Middle frontal gyrus (tissue), 1 donor: ENCODE results near the gene SPTB.

ENCODE experiments used
- DNase-seq: peaks from one replicate; pipeline ENCODE4 v3.0.0-alpha.2; 2015; ENCODE audit warnings: low spot score; ENCODE audit errors: extremely low spot score

The SPTB gene

DNA sequence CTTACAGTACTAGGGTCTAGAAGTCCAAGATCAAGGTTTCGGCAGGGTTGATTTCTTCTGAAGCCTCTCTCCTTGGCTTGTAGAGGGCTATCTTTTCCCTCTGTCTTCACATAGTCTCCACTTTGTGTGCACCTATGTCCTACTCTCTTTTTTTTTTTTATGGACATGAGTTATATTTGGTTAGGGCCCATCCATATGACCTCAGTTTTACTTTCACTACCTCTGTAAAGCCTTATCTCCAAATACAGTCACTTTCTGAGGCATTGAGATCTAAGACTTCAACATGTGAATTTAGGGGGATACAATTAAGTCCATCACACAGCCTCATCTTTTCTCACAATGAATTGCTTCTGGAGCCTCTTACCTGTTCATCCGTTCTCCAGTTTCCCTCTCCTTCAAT is 5.9 kb upstream of the SPTB start:
- no peak for DNase-seq

DNA sequence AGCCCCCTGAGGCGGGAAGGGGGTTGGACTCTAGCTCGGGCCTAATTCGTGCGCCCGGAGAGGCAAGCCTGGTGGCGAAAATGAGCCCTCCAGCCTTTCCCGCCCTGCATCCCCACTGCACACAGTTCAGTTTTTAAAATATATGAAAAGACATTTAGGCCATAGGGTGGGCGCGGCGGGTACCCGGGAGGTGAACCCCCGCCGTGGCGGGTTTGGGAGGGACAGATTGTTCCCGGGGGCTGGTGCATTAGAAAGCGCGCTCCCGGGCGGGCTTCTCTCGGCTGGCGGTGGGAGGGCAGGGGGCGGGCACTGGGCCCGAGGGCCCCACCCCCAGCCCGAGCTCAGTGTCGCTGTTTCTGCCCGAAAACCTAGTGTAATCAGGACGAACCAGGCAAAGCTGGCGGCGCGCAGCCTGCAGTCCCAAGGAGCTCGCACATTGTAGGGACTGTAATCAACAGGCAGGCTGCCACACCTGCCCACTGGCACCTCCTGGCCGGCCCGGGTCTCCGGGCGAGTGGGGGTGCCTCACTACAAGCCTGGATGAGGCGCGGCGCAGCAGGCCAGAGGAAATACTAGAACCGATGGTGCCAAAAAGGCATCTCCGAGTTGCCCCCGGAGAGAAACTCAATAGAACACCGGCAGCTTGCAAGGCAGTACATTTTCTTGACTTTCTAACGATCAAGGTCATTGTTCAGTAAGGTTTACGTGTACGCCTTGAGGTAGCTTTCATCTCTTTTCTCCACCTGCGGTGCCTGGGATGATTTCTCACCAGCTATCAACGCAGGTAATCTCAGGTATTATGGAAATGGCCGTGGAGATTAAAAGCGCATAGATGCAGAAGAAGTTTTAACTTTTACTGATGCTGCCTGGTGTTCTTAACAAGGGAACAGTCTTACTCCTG is 764 bp upstream of the SPTB start:
- DNase-seq, result peak; percentile 43

GRCh38 chr14:64878837-64879634 is 671 bp downstream of the SPTB start:
- no peak for DNase-seq

DNA sequence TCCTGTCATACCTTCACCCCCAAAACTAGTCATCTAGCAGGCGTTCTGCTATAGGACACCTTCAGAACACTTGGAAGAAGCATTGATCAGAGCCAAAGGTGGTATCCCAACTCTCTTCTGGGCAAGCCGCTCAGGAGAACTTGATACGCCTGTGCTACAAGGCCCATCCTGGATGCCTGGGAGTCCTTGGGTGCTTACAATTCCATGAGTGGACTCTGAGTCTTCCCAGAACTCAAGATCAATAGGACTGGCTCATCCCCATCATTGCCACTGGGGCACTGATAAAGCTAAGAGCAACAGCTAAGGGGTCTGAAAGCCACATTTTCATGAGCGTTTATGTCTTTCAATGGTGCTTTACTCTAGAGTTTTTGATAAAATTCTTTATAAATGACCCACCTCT is 1.9 kb downstream of the SPTB start:
- DNase-seq, result no peak

DNA sequence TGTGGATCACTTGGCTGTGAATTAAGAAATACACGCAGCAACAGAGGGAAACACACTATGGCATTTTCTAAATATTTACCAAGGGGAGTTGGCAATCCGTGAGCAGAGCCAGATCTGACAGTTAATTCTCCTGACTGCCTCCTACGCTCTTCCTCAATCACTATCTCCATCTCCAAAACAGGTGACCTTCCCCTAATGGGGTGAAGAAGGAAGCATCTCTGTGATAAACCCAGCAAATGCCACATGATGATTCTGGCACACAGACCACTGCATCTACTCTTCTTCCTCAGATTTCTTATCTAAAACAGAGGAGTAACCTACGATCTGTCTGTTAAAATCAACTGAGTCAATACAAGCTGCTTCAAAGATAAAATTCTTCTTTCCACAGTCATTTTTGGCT is 4.4 kb downstream of the SPTB start:
- DNase-seq, result no peak

DNA sequence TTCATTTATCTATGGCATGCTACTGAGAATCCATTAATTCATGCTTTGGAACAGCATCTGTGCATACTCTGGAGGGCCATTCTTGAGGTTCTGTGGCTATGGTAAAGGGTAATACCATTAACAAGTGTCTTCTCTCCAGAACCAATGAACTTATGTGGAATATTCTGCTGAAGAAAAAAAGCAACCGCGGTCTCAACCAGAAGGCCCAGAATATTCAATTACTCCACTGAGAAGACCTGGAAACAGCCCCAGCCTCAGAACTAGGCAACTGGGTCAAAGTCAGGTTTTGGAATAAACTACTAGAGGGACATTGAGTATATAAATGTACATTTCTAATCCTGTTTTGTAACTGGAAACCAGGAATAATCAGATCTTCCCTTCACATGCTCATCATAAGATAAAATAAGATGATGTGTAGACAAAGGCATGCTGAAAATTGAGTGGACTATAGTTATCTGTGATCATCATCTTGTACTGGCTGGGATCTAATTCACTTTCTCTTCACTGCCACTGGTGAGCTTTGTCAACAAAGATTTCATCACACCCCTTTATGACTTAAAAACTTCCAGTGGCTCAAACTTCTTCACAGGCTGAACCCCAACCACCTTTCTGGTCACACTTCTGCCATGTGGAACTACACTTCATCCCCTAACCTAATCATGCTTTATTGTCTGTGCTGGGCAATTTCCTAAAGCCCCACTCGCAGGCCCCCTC is 6.0 kb downstream of the SPTB start:
- DNase-seq, result no peak

DNA sequence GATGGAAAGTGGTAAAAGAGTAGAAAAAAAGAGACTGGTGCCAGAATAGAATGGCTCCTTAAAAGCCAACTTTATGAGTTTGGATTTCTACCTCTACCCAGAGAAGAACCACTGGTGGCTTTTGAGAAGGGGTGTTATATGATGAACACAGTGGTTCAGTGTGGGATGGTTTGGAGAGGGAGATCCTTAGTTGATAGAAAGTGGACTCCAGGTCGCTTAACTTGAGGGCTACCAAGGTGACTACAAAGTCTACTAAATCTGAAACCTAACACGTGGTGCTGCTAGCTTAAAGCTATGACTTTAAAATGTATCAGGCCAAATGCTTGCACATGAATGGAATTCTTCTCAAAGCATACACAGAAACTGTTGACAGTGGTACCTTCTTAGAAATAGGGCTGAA is 8.4 kb downstream of the SPTB start:
- no peak for DNase-seq

GRCh38 chr14:64870160-64870559 is 9.5 kb downstream of the SPTB start:
- no peak for DNase-seq

GRCh38 chr14:64868841-64869240 is 10.9 kb downstream of the SPTB start:
- DNase-seq, result no peak

DNA sequence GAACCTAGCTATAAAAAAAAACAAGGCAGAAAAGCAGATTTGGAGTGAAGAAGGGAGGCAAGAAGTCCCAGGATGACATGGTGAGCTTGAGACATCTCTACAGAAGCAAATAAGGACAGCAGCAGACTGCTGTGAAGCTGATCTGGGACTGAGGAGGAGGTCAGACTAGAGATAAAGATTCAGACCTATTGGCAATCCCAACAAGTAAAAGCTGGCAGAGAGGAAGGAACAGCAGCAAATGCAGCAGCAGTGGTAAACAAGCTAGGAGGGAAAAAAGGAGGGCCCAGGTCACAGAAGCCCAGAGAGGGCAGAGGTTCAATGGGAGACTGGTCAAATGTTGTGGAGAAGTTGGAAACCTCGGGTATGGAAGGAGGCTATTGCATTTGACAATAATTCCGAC is 11.3 kb downstream of the SPTB start:
- DNase-seq, result no peak

GRCh38 chr14:64867182-64867581 is 12.5 kb downstream of the SPTB start:
- DNase-seq, result no peak

DNA sequence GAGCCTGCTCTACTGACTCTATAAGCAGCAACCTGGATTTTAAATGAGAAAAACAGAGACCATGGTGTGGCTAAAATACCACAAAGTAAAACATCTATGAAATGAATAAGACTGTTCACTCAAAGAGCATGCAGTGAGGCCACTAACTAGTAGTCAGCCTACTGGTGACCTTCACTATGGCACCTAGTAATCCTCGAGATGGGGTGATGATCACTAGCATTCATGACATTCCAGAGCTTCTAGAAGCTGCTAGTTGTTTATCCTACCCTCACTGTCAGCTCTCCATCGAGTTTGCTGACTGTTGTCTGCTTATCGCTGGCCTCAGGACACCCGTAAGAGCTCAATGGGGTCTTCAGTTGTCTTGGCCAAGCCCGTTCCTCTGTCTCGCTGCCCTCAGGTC is 13.7 kb downstream of the SPTB start:
- no peak for DNase-seq

GRCh38 chr14:64865109-64865508 is 14.6 kb downstream of the SPTB start:
- peak; percentile 15 for DNase-seq

DNA sequence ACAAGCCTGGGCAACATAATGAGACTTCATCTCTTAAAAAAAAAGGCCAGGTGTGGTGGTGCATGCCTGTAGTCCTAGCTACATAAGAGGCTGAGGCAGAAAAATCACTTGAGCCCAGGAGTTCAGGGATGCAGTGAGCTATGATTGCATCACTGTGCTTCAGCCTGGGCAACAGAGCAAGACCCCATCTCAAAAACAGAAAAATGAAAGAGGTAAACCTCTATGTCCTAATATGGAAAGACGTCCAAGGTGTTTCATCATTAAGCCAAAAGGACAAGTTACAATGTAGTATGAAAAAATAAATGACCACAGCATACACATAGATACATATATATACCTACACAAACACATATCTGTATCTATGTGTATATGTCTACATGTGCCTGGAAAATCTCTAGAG is 15.4 kb downstream of the SPTB start:
- no peak for DNase-seq

GRCh38 chr14:64861916-64862315 is 17.8 kb downstream of the SPTB start:
- DNase-seq, result no peak

GRCh38 chr14:64860039-64860438 is 19.7 kb downstream of the SPTB start:
- DNase-seq, result no peak

- DNase-seq, result no peak
Observed at GRCh38 chr14:64857979-64858744, 21.5 kb downstream of the SPTB start.

GRCh38 chr14:64856529-64857445 is 22.9 kb downstream of the SPTB start:
- DNase-seq, result no peak

- no peak for DNase-seq
Observed at GRCh38 chr14:64855721-64856528, 23.8 kb downstream of the SPTB start.
